Thoracic aorta (tissue), 2 donors: ENCODE results near the gene UNC119. TPM values are rescaled to one million over a fixed set of nuclear protein-coding genes. Genes with fewer than 3 reads are reported as not detected.

Experiments
- ATAC-seq: fragments of 150-250 bp; one replicate; pipeline ENCODE4 v1.8.0; 2017; ENCODE audit warnings: low read depth; ENCODE audit not compliant: insufficient number of reproducible peaks, low FRiP score
- DNase-seq: peaks from one replicate; pipeline ENCODE4 v3.0.0-alpha.2; 2020; ENCODE audit warnings: low spot score
- H3K27ac ChIP-seq, 2 donors: fragments of 200-600 bp; sonication (generic); 1 replicate in 1 of 2; 2 replicates in 1 of 2; pipeline ENCODE4 v1.5.1; 2016; ENCODE audit warnings: mild to moderate bottlenecking in 2 of 2, moderate library complexity in 2 of 2
- H3K27me3 ChIP-seq: fragments of 200-600 bp; sonication (generic); replicated peaks from 2 replicates; pipeline ENCODE4 v1.6.0; 2016; ENCODE audit warnings: mild to moderate bottlenecking; ENCODE audit not compliant: insufficient read depth
- H3K36me3 ChIP-seq: fragments of 200-600 bp; sonication (generic); one replicate; pipeline ENCODE4 v1.5.1; 2016
- H3K4me1 ChIP-seq, 2 donors: fragments of 200-600 bp; sonication (generic); 1 replicate in 1 of 2; 2 replicates in 1 of 2; pipeline versions ENCODE4 v1.5.1 to v1.6.0; 2016; ENCODE audit warnings: low read depth in 2 of 2, mild to moderate bottlenecking in 1 of 2; ENCODE audit not compliant: control insufficient read depth in 1 of 2
- H3K4me3 ChIP-seq: fragments of 200-600 bp; sonication (generic); 2 replicates; pipeline ENCODE4 v1.5.1; 2016; ENCODE audit warnings: mild to moderate bottlenecking
- H3K9me3 ChIP-seq: fragments of 200-600 bp; sonication (generic); 2 replicates; pipeline ENCODE4 v1.5.1; 2016
- total RNA-seq, 2 donors: library from RNA; depleted of rRNA; stranded (reverse); fragments of >200 nt; gene quantifications; one replicate each; pipeline versions ENCODE4 v1.1.0 to v1.2.3, GENCODE V29; 2016
- TF ChIP-seq, protein P1 (sequence below): fragments of 200-600 bp; sonication (generic); IDR thresholded peaks from one replicate; pipeline ENCODE4 v1.5.1; 2019; ENCODE audit warnings: antibody characterized with exemption

UNC119 gene
- total RNA-seq, 2 donors from 2014 or later, result 27.8 to 34.9 TPM

GRCh38 chr17:28529013-28529400, 23.4 kb downstream of the UNC119 start:
- DNase-seq (no peak), ATAC-seq (no peak)
- H3K4me3 ChIP-seq, result no peak overlapping the region
- H3K27ac ChIP-seq, result no peak overlapping the region
- peaks cover 3 to 15% of the 10 kb centered on the region in 2 donors for H3K4me1 ChIP-seq
- no peaks in the 10 kb centered on the region for H3K9me3 ChIP-seq
- TF ChIP-seq, protein P1, sequence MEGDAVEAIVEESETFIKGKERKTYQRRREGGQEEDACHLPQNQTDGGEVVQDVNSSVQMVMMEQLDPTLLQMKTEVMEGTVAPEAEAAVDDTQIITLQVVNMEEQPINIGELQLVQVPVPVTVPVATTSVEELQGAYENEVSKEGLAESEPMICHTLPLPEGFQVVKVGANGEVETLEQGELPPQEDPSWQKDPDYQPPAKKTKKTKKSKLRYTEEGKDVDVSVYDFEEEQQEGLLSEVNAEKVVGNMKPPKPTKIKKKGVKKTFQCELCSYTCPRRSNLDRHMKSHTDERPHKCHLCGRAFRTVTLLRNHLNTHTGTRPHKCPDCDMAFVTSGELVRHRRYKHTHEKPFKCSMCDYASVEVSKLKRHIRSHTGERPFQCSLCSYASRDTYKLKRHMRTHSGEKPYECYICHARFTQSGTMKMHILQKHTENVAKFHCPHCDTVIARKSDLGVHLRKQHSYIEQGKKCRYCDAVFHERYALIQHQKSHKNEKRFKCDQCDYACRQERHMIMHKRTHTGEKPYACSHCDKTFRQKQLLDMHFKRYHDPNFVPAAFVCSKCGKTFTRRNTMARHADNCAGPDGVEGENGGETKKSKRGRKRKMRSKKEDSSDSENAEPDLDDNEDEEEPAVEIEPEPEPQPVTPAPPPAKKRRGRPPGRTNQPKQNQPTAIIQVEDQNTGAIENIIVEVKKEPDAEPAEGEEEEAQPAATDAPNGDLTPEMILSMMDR, result no peak
- H3K36me3 ChIP-seq, result no peaks in the 10 kb centered on the region
- no peaks in the 10 kb centered on the region for H3K27me3 ChIP-seq

- no peak for DNase-seq
- no peak for ATAC-seq
- no peaks in the 10 kb centered on the region for H3K36me3 ChIP-seq
- H3K9me3 ChIP-seq, result no peaks in the 10 kb centered on the region
- no peaks in the 10 kb centered on the region for H3K27me3 ChIP-seq
- no peak overlapping the region for H3K4me3 ChIP-seq
- H3K4me1 ChIP-seq, result peaks cover 3 to 15% of the 10 kb centered on the region in 2 donors
- H3K27ac ChIP-seq, result no peak overlapping the region
- TF ChIP-seq, protein P1, result no peak
Observed at GRCh38 chr17:28528327-28529012, 24.0 kb downstream of the UNC119 start.

- ATAC-seq, result no peak
- Histone ChIP-seq H3K9me3 (no peaks in the 10 kb centered on the region), H3K36me3 (no peaks in the 10 kb centered on the region), H3K4me1 (peaks cover 3 to 17% of the 10 kb centered on the region in 2 donors), H3K27ac (no peak overlapping the region), H3K4me3 (no peak overlapping the region), H3K27me3 (no peaks in the 10 kb centered on the region)
- TF ChIP-seq, protein P1, result no peak
- no peak for DNase-seq
Observed at GRCh38 chr17:28527859-28528258, 24.6 kb downstream of the UNC119 start.

GRCh38 chr17:28527181-28527681, 25.2 kb downstream of the UNC119 start:
- H3K27ac ChIP-seq, result no peak overlapping the region
- TF ChIP-seq, protein P1, result no peak
- no peaks in the 10 kb centered on the region for H3K36me3 ChIP-seq
- no peak overlapping the region for H3K4me3 ChIP-seq
- no peaks in the 10 kb centered on the region for H3K27me3 ChIP-seq
- DNase-seq, result no peak
- peaks cover 3 to 23% of the 10 kb centered on the region in 2 donors for H3K4me1 ChIP-seq
- no peak for ATAC-seq
- H3K9me3 ChIP-seq, result no peaks in the 10 kb centered on the region

GRCh38 chr17:28526381-28526780, 26.0 kb downstream of the UNC119 start:
- Histone ChIP-seq H3K4me1 (peaks cover 3 to 25% of the 10 kb centered on the region in 2 donors), H3K27ac (no peak overlapping the region)
- ATAC-seq, result no peak

More at GRCh38 chr17:28526381-28526780, 26.0 kb downstream of the UNC119 start:
- no peak for DNase-seq
- TF ChIP-seq, protein P1, result no peak
- Histone ChIP-seq H3K36me3 (no peaks in the 10 kb centered on the region), H3K27me3 (no peaks in the 10 kb centered on the region), H3K4me3 (no peak overlapping the region), H3K9me3 (no peaks in the 10 kb centered on the region)
